ENCODE results near the gene SMIM38. TPM values are rescaled to one million over a fixed set of nuclear protein-coding genes. Genes with fewer than 3 reads are reported as not detected.

The SMIM38 gene
- total and polyA plus RNA-seq, 11 donors, result 0.08 to 0.35 (median 0.15) TPM; not detected in 1

DNA sequence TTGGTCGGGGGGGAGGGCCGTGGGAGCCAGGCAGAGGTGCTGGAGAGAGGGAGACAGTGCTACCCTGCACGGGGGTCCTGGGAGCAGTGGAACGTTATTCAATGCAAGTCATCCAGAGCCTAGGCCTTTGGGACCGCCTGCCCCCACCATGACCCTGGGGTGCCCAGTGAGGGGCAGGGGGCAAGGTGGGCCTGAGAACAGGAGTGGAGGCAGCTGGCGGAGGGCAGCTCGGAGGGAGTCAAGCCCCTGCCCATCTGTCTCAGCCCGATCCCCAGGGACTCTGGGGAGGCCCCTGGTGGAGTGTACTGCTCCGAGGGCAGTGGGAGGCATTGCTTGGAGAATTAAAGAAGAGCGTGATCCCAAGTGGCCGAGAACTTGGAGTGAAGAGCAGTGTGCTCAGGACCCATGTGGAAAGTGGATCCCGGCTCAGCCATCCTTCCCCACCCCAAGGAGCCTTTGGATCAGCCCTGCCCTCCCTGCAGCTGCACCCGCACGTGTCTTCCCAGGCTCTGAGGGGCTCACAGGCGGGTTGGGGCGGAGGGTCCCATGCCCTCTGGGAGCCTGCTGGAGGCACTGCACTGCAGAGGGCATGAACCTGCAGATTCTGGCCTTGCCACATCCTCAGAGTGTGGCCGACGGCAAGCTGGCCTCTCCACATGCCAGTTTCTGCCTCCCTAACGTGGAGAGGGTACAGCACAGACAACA, 34.0 kb upstream of the SMIM38 start:
- TF ChIP-seq POLR2A (IDR thresholded peaks at IDR 0.05), result no peak
- TF ChIP-seq, protein P1, sequence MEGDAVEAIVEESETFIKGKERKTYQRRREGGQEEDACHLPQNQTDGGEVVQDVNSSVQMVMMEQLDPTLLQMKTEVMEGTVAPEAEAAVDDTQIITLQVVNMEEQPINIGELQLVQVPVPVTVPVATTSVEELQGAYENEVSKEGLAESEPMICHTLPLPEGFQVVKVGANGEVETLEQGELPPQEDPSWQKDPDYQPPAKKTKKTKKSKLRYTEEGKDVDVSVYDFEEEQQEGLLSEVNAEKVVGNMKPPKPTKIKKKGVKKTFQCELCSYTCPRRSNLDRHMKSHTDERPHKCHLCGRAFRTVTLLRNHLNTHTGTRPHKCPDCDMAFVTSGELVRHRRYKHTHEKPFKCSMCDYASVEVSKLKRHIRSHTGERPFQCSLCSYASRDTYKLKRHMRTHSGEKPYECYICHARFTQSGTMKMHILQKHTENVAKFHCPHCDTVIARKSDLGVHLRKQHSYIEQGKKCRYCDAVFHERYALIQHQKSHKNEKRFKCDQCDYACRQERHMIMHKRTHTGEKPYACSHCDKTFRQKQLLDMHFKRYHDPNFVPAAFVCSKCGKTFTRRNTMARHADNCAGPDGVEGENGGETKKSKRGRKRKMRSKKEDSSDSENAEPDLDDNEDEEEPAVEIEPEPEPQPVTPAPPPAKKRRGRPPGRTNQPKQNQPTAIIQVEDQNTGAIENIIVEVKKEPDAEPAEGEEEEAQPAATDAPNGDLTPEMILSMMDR (IDR thresholded peaks at IDR 0.05), result no peak
- ATAC-seq (peak in 2 of 4 donors; percentile 6 to 16), DNase-seq (no peak)
- Histone ChIP-seq H3K27me3 (no peaks in the 10 kb centered on the region), H3K4me3 (no peak overlapping the region), H3K4me1 (peaks cover 10 to 27% (median 18%) of the 10 kb centered on the region in 12 donors), H3K27ac (peak overlapping the region in 8 of 12 donors; percentile 42 to 75 (median 70)), H3K36me3 (no peaks in the 10 kb centered on the region), H3K9me3 (peaks cover 0 to 5% (median 0%) of the 10 kb centered on the region in 12 donors)
- intact Hi-C loops (cut with DNase I), result loop anchor here in 5 of 10 donors (5.0 to 10.0 kb wide), 5 partner anchors 163 to 521 kb away; partner anchors contain the start of genes CCND1 (in 2 of the 5) and MYEOV (in 1 of the 5)
- WGBS, 4 donors, result 85 to 89% (median 87%) methylated on average over 17 to 19 of the region's 19 CpGs

DNA sequence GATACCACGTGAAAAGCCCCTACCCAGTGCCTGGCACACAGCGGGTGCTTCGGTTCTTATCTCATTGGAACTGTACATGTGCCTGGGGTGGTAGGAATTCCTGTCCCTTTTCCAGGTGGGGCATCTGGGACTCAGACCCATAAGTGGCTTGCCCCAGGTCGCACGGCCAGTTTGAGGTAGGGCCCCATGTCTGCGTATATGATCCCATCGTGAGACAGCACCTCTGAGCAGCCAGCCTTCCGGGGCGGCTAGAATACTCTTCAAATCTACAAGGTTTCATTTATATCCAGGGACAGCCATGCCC, 33.5 kb upstream of the SMIM38 start:
- no peak for TF ChIP-seq POLR2A (IDR thresholded peaks at IDR 0.05)
- TF ChIP-seq, protein P1 (IDR thresholded peaks at IDR 0.05), result no peak
- Histone ChIP-seq H3K4me1 (peaks cover 10 to 27% (median 18%) of the 10 kb centered on the region in 12 donors), H3K27ac (peak overlapping the region in 11 of 12 donors; percentile 42 to 75 (median 70)), H3K4me3 (no peak overlapping the region), H3K36me3 (no peaks in the 10 kb centered on the region), H3K9me3 (peaks cover 0 to 5% (median 0%) of the 10 kb centered on the region in 12 donors), H3K27me3 (no peaks in the 10 kb centered on the region)
- 71 to 81% (median 75%) methylated on average over 9 of the region's 9 CpGs for WGBS, 4 donors
- ATAC-seq (peak in 2 of 4 donors; percentile 2), DNase-seq (peak in 1 of 5 donors; percentile 25)
- intact Hi-C loops (cut with DNase I), result loop anchor here in 5 of 10 donors (5.0 to 10.0 kb wide), 5 partner anchors 163 to 520 kb away; partner anchors contain the start of genes CCND1 (in 2 of the 5) and MYEOV (in 1 of the 5)

DNA sequence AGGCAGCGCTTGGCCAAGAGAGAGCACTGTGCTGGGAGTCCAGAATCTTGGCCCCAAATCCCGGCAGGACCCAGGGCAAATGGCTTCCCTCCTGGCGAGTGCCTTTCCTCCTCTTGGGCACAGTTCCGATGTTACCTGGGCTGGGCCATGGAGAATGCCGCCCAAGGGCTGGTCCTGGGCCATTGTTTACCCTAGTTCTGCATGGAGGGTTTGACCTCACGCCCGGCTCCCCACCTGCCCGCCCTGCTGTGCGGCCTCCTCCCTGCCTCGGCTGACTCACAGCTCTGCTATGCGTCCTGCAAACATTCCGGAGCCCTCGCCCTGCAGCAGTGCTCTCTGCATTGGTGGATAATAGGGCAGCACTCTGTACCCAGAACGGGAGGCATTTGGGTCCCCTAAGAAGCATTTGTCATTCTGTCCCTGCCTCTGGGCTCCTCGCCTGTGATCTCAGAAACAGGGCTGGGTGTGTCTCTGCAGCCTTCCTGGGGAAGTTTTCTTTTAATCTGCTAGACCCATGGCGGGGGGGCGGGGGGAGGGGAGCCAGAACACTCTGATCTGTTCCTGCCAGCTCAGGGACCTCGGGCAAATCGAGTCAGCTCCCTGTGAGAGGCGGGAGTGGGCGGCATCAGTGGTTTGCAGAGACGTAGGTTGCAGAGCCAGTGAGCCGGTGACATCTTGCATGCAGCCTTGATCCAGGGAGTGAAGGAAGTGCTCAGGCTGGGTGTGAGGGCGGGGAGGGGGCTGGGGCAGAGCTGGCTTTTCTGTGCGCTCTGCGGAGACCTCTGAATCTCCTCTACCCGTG, 32.9 kb upstream of the SMIM38 start:
- ATAC-seq, result peak; percentile 85 to 92 (median 90)
- no peaks in the 10 kb centered on the region for H3K36me3 ChIP-seq
- intact Hi-C loops (cut with DNase I), result loop anchor here in 5 of 10 donors (5.0 to 10.0 kb wide), 5 partner anchors 162 to 519 kb away; partner anchors contain the start of genes CCND1 (in 2 of the 5) and MYEOV (in 1 of the 5)
- H3K4me3 ChIP-seq, result peak overlapping the region in 3 of 12 donors; percentile 3 to 10 (median 4)
- peak in 4 of 5 donors; percentile 57 to 87 (median 72) for DNase-seq
- peaks cover 0 to 9% (median under 1%) of the 10 kb centered on the region in 12 donors for H3K9me3 ChIP-seq
- WGBS, 4 donors, result 25 to 33% (median 30%) methylated on average over 25 to 27 of the region's 27 CpGs
- peaks cover 10 to 27% (median 18%) of the 10 kb centered on the region in 12 donors for H3K4me1 ChIP-seq
- H3K27ac ChIP-seq, result peak overlapping the region in 11 of 12 donors; percentile 42 to 75 (median 70)
- H3K27me3 ChIP-seq, result no peaks in the 10 kb centered on the region
- TF ChIP-seq, protein P1 (IDR thresholded peaks at IDR 0.05), result no peak
- peak in 1 of 2 donors; percentile 21 for TF ChIP-seq POLR2A (IDR thresholded peaks at IDR 0.05)
